ENCODE data around the gene RNF13.
A peak's percentile ranks its signal among the peaks of the same experiment; 100 is the strongest.

The RNF13 gene

DNA sequence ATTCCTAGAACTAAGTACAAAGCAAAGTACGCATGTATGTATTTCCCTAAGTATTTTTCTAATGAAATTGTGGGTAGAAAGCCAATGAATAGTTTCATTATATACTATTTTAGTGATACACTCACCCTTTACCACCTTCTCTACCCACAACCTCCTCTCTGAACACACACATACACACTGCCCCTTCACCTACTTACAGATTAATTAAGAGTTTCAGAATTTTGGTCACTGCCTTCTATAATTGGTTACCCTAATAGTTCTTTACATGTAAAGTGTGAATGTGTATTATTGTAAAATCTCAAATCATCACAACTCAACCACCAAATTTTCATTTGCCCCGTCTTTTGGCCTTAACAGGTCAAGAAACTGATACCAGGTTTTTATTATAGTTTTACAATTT, 150.5 kb downstream of the RNF13 start:
- H3K4me3 ChIP-seq (replicated peaks; ENCODE audit: insufficient read depth, low read length): no peak overlapping the region
- no peak overlapping the region for H3K27ac ChIP-seq (replicated peaks)
- no peak for DNase-seq (ENCODE audit: low read depth in 1 of 2, low spot score in 1 of 2)
- TF ChIP-seq, protein P1, sequence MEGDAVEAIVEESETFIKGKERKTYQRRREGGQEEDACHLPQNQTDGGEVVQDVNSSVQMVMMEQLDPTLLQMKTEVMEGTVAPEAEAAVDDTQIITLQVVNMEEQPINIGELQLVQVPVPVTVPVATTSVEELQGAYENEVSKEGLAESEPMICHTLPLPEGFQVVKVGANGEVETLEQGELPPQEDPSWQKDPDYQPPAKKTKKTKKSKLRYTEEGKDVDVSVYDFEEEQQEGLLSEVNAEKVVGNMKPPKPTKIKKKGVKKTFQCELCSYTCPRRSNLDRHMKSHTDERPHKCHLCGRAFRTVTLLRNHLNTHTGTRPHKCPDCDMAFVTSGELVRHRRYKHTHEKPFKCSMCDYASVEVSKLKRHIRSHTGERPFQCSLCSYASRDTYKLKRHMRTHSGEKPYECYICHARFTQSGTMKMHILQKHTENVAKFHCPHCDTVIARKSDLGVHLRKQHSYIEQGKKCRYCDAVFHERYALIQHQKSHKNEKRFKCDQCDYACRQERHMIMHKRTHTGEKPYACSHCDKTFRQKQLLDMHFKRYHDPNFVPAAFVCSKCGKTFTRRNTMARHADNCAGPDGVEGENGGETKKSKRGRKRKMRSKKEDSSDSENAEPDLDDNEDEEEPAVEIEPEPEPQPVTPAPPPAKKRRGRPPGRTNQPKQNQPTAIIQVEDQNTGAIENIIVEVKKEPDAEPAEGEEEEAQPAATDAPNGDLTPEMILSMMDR (IDR thresholded peaks at IDR 0.05; ENCODE audit: insufficient read depth, low read length): no peak
- TF ChIP-seq GABPA (IDR thresholded peaks at IDR 0.05; ENCODE audit: low read depth) (no peak), SPI1 (IDR thresholded peaks at IDR 0.05; ENCODE audit: borderline replicate concordance, low read depth) (no peak), POLR2AphosphoS5 (IDR thresholded peaks at IDR 0.05; ENCODE audit: low read depth) (no peak)
- TF ChIP-seq, protein P2, sequence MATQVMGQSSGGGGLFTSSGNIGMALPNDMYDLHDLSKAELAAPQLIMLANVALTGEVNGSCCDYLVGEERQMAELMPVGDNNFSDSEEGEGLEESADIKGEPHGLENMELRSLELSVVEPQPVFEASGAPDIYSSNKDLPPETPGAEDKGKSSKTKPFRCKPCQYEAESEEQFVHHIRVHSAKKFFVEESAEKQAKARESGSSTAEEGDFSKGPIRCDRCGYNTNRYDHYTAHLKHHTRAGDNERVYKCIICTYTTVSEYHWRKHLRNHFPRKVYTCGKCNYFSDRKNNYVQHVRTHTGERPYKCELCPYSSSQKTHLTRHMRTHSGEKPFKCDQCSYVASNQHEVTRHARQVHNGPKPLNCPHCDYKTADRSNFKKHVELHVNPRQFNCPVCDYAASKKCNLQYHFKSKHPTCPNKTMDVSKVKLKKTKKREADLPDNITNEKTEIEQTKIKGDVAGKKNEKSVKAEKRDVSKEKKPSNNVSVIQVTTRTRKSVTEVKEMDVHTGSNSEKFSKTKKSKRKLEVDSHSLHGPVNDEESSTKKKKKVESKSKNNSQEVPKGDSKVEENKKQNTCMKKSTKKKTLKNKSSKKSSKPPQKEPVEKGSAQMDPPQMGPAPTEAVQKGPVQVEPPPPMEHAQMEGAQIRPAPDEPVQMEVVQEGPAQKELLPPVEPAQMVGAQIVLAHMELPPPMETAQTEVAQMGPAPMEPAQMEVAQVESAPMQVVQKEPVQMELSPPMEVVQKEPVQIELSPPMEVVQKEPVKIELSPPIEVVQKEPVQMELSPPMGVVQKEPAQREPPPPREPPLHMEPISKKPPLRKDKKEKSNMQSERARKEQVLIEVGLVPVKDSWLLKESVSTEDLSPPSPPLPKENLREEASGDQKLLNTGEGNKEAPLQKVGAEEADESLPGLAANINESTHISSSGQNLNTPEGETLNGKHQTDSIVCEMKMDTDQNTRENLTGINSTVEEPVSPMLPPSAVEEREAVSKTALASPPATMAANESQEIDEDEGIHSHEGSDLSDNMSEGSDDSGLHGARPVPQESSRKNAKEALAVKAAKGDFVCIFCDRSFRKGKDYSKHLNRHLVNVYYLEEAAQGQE (IDR thresholded peaks at IDR 0.05; ENCODE audit: insufficient replicate concordance, low read depth): no peak
- H3K27me3 ChIP-seq (ENCODE audit: insufficient read depth, poor library complexity, severe bottlenecking): no peaks in the 10 kb centered on the region

DNA sequence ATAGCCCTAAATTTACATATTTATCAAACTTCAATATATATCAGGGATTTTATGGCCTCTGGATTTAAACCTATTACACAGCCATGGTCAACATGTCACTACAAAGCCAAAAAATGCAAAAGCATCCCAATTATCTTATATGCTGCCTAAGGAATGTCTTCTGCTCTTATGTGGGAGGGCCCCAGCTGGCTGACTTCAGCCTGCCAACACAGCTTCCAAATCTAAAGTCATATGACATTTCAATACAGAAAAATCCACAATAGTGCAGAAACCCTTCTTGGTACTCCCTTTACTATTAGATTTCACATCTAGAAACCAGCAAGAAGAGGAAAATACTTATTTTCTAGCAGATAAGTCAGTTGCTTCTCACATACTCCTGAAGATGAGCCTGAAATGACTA, 151.3 kb downstream of the RNF13 start:
- no peak for DNase-seq (ENCODE audit: low read depth in 1 of 2, low spot score in 1 of 2)
- H3K4me3 ChIP-seq (replicated peaks; ENCODE audit: insufficient read depth, low read length): no peak overlapping the region
- no peak overlapping the region for H3K27ac ChIP-seq (replicated peaks)
- no peak for TF ChIP-seq SPI1 (IDR thresholded peaks at IDR 0.05; ENCODE audit: borderline replicate concordance, low read depth)
- TF ChIP-seq POLR2AphosphoS5 (IDR thresholded peaks at IDR 0.05; ENCODE audit: low read depth): no peak
- TF ChIP-seq GABPA (IDR thresholded peaks at IDR 0.05; ENCODE audit: low read depth): no peak
- TF ChIP-seq, protein P1 (IDR thresholded peaks at IDR 0.05; ENCODE audit: insufficient read depth, low read length): no peak
- TF ChIP-seq, protein P2 (IDR thresholded peaks at IDR 0.05; ENCODE audit: insufficient replicate concordance, low read depth): no peak
- no peaks in the 10 kb centered on the region for H3K27me3 ChIP-seq (ENCODE audit: insufficient read depth, poor library complexity, severe bottlenecking)

DNA sequence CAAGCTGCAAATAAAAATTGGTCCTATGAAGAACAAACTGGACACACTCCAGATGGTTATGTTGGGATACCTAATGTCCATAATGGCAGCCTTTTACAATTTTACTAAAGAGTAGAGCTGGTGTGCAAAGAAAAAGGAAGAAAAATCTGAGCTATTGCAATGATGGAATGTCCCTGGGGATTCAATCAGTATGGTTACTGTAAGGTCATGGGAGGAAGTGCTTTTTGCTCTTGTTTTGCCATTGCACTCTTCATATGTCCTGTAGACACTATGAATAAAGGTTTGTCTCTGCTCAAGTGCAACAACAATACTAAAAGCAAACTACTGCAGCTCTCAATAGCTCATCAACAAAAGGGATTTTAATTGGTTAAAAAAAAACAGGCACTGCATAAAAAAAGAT, 152.3 kb downstream of the RNF13 start:
- no peak for DNase-seq (ENCODE audit: low read depth in 1 of 2, low spot score in 1 of 2)
- Histone ChIP-seq H3K4me3 (replicated peaks; ENCODE audit: insufficient read depth, low read length) (no peak overlapping the region), H3K27me3 (ENCODE audit: insufficient read depth, poor library complexity, severe bottlenecking) (peaks cover 3% of the 10 kb centered on the region), H3K27ac (replicated peaks) (no peak overlapping the region)
- peak; percentile 13; the same call in 1 of the 2 replicates for TF ChIP-seq SPI1 (IDR thresholded peaks at IDR 0.05; ENCODE audit: borderline replicate concordance, low read depth)
- TF ChIP-seq, protein P1 (IDR thresholded peaks at IDR 0.05; ENCODE audit: insufficient read depth, low read length): no peak

DNA sequence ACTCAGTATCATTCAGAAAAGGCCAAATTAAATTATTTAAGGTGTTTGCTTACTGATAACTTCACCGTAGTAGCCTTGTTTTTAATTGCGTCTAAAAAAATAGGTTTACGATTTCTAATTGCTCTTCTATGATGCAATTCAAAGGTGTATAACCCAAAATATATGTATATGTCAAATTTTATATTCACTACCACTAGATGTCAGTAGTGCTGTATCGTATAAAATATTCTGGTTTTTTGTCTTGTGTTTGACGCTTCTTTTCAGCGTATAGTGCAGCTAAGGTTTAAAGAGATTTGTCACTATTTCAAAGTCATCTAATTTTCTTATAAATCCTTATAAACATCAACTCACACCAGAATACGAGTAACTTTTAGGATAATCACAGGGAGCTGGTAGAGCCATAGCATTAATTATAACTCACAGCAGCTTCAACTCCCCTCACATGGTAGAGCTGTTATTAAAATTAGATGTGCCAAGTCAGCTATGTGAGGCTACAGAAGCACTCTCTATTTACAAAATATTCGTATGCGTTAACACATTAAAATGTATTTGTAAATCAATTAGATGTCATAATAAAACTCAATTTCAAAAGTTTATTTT, 154.2 kb downstream of the RNF13 start:
- H3K27me3 ChIP-seq (ENCODE audit: insufficient read depth, poor library complexity, severe bottlenecking): peaks cover 12% of the 10 kb centered on the region
- DNase-seq (ENCODE audit: low read depth in 1 of 2, low spot score in 1 of 2): no peak
- H3K4me3 ChIP-seq (replicated peaks; ENCODE audit: insufficient read depth, low read length): no peak overlapping the region
- TF ChIP-seq SPI1 (IDR thresholded peaks at IDR 0.05; ENCODE audit: borderline replicate concordance, low read depth): no peak
- TF ChIP-seq, protein P1 (IDR thresholded peaks at IDR 0.05; ENCODE audit: insufficient read depth, low read length): peak; percentile 26
- no peak overlapping the region for H3K27ac ChIP-seq (replicated peaks)

All from HL-60 (cell line).